ENCODE measurements around the gene CLEC3B. TPM values are rescaled to one million over a fixed set of nuclear protein-coding genes. Genes with fewer than 3 reads are reported as not detected.

Gene CLEC3B
- total and polyA plus RNA-seq, 2 of the 8 experiments (the other 6 are each of a cell fraction or from before 2014, with no cell fraction given), result 0.32 TPM; not detected in 1

- no peaks in the 10 kb centered on the region for H3K79me2 ChIP-seq (ENCODE audit: control insufficient read depth in 1 of 2, insufficient read depth in 2 of 2, low read length in 2 of 2)
- no peak overlapping the region for H2BK20ac ChIP-seq (ENCODE audit: low read length)
- H2AK5ac ChIP-seq (ENCODE audit: low read depth, low read length), result peak overlapping the region; percentile 44; the same call in 1 of the 2 replicates
- no peak overlapping the region for H2AFZ ChIP-seq (ENCODE audit: low read length)
- no peak overlapping the region for H3K9ac ChIP-seq (replicated peaks in 1 of 4; ENCODE audit: extremely low read depth in 1 of 4, low read depth in 3 of 4, low read length in 3 of 4)
- H3K14ac ChIP-seq (ENCODE audit: insufficient read length), result no peak overlapping the region
- no peak overlapping the region for H3K23ac ChIP-seq (ENCODE audit: insufficient read length)
- no peaks in the 10 kb centered on the region for H3K9me3 ChIP-seq (ENCODE audit: insufficient read depth in 2 of 2, low read depth in 1 of 2, low read length in 1 of 2)
- H2BK15ac ChIP-seq (ENCODE audit: low read length), result no peak overlapping the region
- no peak overlapping the region for H4K5ac ChIP-seq (ENCODE audit: insufficient read length, low read depth, low read length)
- no peak overlapping the region for H3K4ac ChIP-seq (replicated peaks; ENCODE audit: insufficient read length, low read depth, low read length)
- no peak overlapping the region for H3K56ac ChIP-seq (replicated peaks; ENCODE audit: insufficient read length, low read depth, low read length)
- no peak overlapping the region for H4K8ac ChIP-seq (ENCODE audit: extremely low read depth, insufficient read depth, low read length)
- H3K18ac ChIP-seq (ENCODE audit: extremely low read depth, low read length), result no peak overlapping the region
- CTCF ChIA-PET (ENCODE audit: partially characterized antibody), result interaction anchor here (0.7 to 13.7 kb wide), 37 partner anchors 10 to 888 kb away, joined by 3 to 263 read pairs (median 6); partner anchors contain the start of gene TMEM158
- H3K4me3 ChIP-seq (ENCODE audit: extremely low read depth in 1 of 4, insufficient read depth in 2 of 4, low read depth in 3 of 4, low read length in 4 of 4), result no peak overlapping the region
- POLR2A ChIA-PET (ENCODE audit: partially characterized antibody), result interaction anchor here (1.6 kb wide), 1 partner anchor 166 kb away, joined by 3 read pairs; no protein-coding TSS in a partner anchor
- no peak overlapping the region for H2BK5ac ChIP-seq (ENCODE audit: low read depth, low read length)
- no peaks in the 10 kb centered on the region for H3K36me3 ChIP-seq (ENCODE audit: control insufficient read depth in 2 of 4, insufficient read depth in 4 of 4, low read length in 3 of 4)
- FAIRE-seq (no peak), DNase-seq (ENCODE audit: low read depth in 1 of 2, low spot score in 2 of 2) (no peak)
- H3K23me2 ChIP-seq (ENCODE audit: low read depth, low read length), result no peaks in the 10 kb centered on the region; the same call in 1 of the 2 replicates
- peaks cover under 1 to 3% (median 2%) of the 10 kb centered on the region in 4 experiments for H3K27me3 ChIP-seq (replicated peaks in 1 of 4; ENCODE audit: control insufficient read depth in 3 of 4, extremely low read depth in 1 of 4, insufficient read depth in 3 of 4, low read length in 3 of 4)
- no peak overlapping the region for H2BK120ac ChIP-seq (replicated peaks; ENCODE audit: low read depth, low read length)
- H4K20me1 ChIP-seq (replicated peaks in 1 of 2; ENCODE audit: control insufficient read depth in 1 of 2, insufficient read depth in 2 of 2, low read length in 2 of 2), result no peaks in the 10 kb centered on the region
- no peak overlapping the region for H3K27ac ChIP-seq (ENCODE audit: low read depth, low read length)
- H3K79me1 ChIP-seq (ENCODE audit: low read depth, low read length), result no peaks in the 10 kb centered on the region
- 94% methylated on average over 3 of the region's 3 CpGs; no CpG with 5 or more reads in 1 of the 2 experiments for WGBS, 2 experiments (ENCODE audit: extremely low coverage in 1 of 2, insufficient coverage in 1 of 2, insufficient read length in 1 of 2, insufficient replicate concordance in 2 of 2, low coverage in 1 of 2, low lambda C conversion rate in 2 of 2, missing lambda C conversion rate in 1 of 2)
- H3K4me2 ChIP-seq (ENCODE audit: insufficient read depth in 1 of 2, low read depth in 2 of 2, low read length in 2 of 2), result no peak overlapping the region
- no peak overlapping the region for H4K91ac ChIP-seq (replicated peaks; ENCODE audit: insufficient read length, low read length)
- no peak overlapping the region for H2BK12ac ChIP-seq (ENCODE audit: low read depth, low read length)
- peaks cover 0 to 4% (median 1%) of the 10 kb centered on the region in 4 experiments; a peak in 2 of 7 replicates for H3K4me1 ChIP-seq (replicated peaks in 1 of 4; ENCODE audit: control insufficient read depth in 3 of 4, insufficient read depth in 4 of 4, low read length in 3 of 4)
- no peak for TF ChIP-seq MAFK (IDR thresholded peaks at IDR 0.05; ENCODE audit: low read depth, low read length)
- no peak for TF ChIP-seq JUN (IDR thresholded peaks at IDR 0.05; ENCODE audit: low read depth, low read length)
- TF ChIP-seq NRF1 (IDR thresholded peaks at IDR 0.05; ENCODE audit: low read depth, low read length), result no peak
- no peak for TF ChIP-seq MAX (IDR thresholded peaks at IDR 0.05)
- TF ChIP-seq RNF2 (IDR thresholded peaks at IDR 0.05; ENCODE audit: borderline replicate concordance, low read depth, low read length, missing control alignments, poor library complexity, severe bottlenecking), result no peak
- TF ChIP-seq EZH2 (IDR thresholded peaks at IDR 0.05; ENCODE audit: low read depth, low read length, severe bottlenecking), result no peak
- no peak for TF ChIP-seq EP300 (IDR thresholded peaks at IDR 0.05; ENCODE audit: borderline replicate concordance in 1 of 2, low read depth in 2 of 2, low read length in 2 of 2)
- no peak for TF ChIP-seq BCL11A (IDR thresholded peaks at IDR 0.05; ENCODE audit: low read depth in 2 of 2, low read length in 2 of 2)
- no peak for TF ChIP-seq CEBPB (IDR thresholded peaks at IDR 0.05; ENCODE audit: low read depth, low read length)
- TF ChIP-seq BRCA1 (IDR thresholded peaks at IDR 0.05; ENCODE audit: low read depth, low read length), result no peak
- TF ChIP-seq SIX5 (IDR thresholded peaks at IDR 0.05; ENCODE audit: low read depth, low read length), result no peak
- TF ChIP-seq POLR2AphosphoS5 (IDR thresholded peaks at IDR 0.05; ENCODE audit: low read depth, low read length), result no peak
- TF ChIP-seq CBX8 (IDR thresholded peaks at IDR 0.05; ENCODE audit: borderline replicate concordance, low read depth, low read length), result no peak
- TF ChIP-seq TBP (IDR thresholded peaks at IDR 0.05; ENCODE audit: low read depth, low read length), result no peak
Observed at GRCh38 chr3:45042162-45042561, 16.1 kb downstream of the CLEC3B start.
